GM18907 (cell line): ENCODE measurements around the gene PDE11A.

Experiments used
- ATAC-seq: cut with Tn5 transposase; IDR thresholded peaks from one replicate; pipeline ENCODE4 v1.9.1; 2021; ENCODE audit warnings: mild to moderate bottlenecking, moderate library complexity; ENCODE audit not compliant: unreplicated experiment

The PDE11A gene

GRCh38 chr2:177676636-177677035, 395.9 kb downstream of the PDE11A start:
- ATAC-seq: no peak

- no peak for ATAC-seq
Measured at GRCh38 chr2:177675825-177676224, 396.8 kb downstream of the PDE11A start.

- ATAC-seq: no peak
Measured at GRCh38 chr2:177675350-177675821, 397.2 kb downstream of the PDE11A start.

DNA sequence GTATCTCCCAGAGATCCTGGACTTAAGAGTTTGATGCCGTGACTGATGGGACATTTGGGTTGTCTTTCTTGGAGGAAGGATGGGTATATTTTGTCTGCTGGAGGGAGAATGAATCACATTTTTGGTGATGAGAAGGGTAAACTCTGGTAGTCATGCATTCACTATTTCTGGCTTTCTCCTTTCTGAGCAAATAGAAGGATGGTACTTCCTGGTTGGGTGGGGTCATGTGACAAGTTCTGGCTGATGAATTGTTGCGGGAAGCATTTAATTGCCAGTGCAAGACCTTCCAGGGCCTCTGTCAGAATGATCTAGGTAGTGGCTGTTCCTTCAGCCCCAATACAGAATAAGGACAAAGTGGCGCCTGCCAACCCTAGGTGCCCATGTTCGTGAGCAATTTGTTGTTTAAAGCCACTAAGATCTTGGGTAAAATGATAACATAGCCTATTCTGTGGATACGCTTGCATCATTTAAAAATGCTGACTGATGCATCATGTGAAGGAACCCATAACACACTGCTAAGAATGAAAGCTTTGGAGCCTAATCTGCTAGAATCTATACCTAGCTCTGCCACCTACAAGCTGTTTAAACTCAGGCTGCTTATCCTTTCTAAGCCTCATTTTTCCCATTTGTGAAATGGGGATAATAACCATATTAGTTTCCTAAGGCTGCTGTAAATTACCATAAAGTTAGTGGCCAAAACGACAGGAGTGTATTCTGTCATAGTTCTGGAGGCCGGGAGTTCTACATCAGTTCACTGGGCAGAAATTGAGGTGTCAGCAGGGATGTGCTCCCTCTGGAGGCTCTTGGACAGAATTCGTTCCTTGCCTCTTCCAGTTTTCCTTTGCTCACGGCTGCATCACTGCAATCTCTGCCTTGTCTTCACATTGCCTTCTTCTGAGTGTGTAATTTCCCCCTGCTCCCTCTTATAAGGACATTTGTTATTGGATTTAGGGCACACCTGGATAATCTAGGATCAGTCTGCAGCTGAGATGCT, 398.7 kb downstream of the PDE11A start:
- no peak for ATAC-seq

- no peak for ATAC-seq
Measured at GRCh38 chr2:177671662-177672061, 400.9 kb downstream of the PDE11A start.

DNA sequence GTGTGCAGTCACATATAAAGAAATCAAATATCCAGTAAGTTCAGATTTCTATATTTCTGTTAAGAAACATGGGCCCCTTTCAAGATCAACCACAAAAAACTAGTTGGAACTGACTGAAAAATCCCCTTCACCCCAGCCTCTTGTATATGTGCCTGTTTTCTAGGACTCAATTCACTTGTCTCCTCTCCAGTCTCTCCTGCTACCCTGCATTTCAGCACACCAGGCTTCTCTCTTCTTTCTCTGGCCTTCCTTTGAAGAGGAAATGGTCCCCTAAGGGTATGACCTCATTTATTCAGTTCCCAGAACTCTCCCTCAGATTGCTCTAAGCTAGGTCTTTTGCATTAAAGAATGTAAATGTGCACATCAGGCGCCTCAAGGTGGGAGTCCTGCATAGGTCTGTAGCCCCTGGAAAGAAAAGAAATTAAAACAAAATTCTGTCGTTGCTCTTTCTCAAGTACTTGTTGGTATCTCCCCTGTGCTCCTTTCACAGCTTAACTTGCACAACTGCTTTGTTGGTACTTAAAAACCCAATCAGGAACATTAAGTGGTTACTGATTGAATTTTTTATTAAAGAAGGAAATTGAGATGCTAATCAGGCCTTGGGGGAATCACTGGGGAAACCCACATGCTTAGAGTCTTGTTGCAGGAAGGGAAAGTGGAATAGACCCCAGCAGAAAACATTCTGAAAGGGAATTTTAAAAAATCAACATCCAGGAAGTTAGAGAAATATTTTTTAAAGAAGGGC, 401.6 kb downstream of the PDE11A start:
- ATAC-seq: peak; percentile 67

- no peak for ATAC-seq
Measured at GRCh38 chr2:177669625-177670330, 402.8 kb downstream of the PDE11A start.

DNA sequence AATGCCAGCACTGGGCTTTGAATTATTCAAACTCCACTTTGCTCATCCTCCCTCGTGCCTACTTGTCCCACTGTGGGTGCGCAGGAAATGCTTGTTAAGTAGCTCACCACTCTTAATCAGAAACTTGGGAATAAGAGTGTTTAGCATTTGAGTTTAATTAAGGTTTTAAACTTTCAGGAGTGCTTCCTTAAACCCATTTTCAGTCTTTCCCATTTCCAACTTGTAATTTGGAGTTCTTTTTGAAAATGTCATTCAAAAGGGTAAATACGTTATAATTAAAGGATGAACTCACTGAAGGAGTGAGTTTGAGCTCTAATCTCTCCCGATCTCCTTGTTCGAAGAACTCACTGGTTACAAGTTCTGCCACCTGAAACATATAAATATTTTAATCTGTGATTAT, 403.4 kb downstream of the PDE11A start:
- ATAC-seq: no peak

DNA sequence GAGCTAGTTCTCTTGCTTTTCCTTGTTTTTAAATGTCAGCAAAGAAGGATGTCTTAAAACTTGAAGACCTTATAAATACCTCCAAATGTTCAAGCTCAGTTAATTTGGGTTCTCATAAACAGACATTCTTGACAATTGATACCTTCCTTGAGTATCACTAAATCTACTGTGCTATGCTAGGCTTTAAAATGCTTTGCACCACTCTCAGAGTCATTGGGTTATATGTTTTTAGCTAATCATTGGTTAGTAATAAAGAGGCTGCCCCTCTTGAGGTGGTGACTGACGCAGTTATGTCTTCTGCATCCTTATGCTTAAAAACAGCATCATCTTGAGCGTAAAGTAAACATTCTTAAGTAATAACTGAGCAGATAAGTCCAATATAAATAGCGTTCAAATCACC, 404.0 kb downstream of the PDE11A start:
- ATAC-seq: no peak

- no peak for ATAC-seq
Measured at GRCh38 chr2:177667626-177668025, 405.0 kb downstream of the PDE11A start.

DNA sequence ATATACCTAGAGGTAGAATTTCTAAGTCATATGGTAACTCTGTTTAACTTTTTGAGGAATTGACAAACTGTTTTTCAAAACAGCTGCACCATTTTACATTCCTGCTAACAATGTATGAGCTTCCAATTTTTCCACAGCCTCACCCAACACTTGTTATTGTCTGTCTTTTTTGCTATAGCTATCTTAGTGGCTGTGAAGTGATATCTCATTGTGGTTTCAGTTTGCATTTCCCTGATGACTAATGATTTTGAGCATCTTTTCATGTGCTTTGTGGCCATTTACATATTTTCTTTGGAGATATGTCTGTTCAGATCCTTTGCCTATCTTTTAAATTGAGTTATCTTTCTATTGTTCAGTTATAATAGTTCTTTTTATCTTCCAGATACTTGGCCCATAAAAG, 406.2 kb downstream of the PDE11A start:
- ATAC-seq: no peak

DNA sequence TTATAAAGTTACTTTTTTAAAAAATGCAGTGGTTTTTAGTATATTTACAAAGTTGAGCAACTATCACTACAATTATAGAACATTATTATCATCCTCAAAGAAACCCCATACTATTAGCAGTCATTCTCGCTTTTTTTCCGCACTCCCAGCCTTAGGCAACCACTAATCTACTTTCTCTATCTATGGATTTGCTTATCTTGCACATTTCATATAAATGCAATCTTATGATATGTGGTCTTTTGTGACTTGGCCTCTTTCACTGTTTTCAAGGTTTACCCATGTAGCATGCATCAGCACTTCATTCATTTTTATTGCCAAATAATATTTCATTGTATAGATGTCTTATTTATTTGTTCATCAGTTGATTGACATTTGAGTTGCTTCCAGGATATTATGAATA, 406.6 kb downstream of the PDE11A start:
- no peak for ATAC-seq

DNA sequence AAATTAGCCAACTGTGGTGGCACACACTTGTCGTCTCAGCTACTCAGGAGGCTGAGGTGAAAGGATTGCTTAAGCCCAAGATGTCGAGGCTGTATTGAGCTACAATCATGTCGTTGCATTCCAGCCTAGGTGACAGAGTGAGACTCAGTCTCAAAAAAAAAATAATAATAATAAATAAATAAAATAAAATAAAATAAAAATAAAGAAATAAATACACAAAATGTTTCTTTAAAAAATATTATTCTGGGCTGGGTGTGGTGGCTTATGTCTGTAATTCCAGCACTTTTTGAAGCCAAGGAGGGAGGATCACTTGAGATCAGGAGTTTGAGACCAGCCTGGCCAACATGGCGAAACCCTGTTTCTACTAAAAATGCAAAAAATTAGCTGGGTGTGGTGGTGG, 407.2 kb downstream of the PDE11A start:
- ATAC-seq: no peak

GRCh38 chr2:177662895-177663294, 409.7 kb downstream of the PDE11A start:
- no peak for ATAC-seq

- ATAC-seq: no peak
Measured at GRCh38 chr2:177660742-177661141, 411.8 kb downstream of the PDE11A start.

DNA sequence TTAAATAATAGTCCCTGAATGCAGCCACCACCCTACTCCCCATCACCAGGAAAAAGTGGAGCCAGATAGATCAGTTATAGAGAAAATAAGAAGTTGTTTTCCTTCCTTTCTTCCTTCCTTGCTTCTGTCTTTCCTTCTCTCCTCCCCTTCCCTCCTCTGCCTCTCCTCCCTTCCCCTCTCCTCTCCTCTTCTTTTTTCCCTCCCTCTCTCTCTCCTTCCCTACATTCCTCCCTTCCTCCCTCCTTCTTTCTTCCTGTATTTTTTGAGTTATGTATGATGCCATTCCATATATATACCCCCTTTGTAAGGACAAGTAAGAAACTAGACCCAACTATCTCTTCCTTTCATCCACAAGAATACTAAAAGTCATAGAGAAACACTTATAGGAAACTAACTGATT, 414.3 kb downstream of the PDE11A start:
- ATAC-seq: no peak

GRCh38 chr2:177651833-177652232, 420.7 kb downstream of the PDE11A start:
- ATAC-seq: no peak

DNA sequence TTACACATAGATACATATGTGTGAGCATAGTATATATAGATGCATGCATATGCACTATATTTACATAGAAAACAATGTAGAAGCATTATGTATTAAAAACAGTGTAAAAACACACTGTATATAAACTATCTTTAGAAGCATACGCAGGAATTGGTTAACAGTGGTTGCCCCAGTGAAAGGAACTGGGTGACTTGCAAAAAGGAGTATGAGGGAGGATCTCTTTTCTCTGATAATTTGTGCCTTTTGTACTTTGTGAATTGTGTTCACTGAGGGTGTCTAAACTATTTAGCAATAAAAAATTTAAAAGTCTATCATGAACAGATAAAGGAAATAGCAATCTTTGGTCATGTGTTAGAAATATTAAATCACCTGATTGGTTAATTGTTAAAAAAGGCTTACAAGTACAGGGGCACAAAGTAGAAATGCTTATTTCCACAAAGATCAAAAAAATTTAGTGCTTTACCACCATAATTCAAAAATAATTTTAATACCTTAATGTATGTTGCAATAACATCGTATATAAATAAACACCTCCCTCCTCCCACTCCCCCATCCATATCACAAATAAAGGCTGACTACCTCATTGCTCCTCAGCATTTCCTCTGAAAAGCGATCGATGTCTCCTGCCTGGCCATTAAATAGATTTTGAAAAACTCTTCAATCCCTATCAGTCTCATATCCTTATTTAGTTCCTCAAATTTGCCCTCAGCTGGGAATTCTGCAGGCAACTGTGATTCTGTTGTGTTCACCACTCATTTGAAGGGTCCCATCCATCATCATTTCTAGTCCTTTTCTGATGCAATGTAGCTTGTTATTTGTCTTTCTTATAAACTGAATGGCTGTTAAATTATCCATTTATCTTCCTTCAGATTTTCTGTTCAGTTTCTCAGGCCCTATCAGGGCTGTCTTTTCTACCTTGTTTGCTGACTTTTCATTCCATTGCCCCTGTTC, 422.7 kb downstream of the PDE11A start:
- no peak for ATAC-seq

DNA sequence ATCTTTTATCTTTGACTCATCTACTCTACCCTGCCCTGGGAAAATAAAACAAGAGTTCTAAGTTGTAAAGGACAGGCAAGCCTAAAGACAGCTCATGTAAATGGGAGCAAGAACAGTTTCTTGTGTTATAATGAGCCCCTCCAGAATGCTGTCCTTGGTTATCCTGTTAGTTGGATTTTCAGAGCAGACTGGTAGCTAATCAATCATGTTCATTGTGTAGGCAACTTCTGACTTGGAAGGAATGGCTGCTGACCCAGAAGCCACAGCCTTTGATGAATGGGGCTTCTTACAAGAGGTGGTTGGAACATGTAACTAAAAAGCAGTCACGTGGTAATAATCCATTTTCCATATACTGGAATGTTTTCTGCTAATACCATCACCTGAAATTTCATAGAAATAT, 425.8 kb downstream of the PDE11A start:
- no peak for ATAC-seq

- no peak for ATAC-seq
Measured at GRCh38 chr2:177646241-177646640, 426.3 kb downstream of the PDE11A start.
